HG02852 (cell line): ENCODE data around the gene CPPED1.

Experiments
- ATAC-seq: cut with Tn5 transposase; IDR thresholded peaks from one replicate; pipeline ENCODE4 v1.9.1; 2021; ENCODE audit warnings: mild to moderate bottlenecking, moderate library complexity; ENCODE audit not compliant: unreplicated experiment

The CPPED1 gene

GRCh38 chr16:12742741-12743140 is 60.9 kb downstream of the CPPED1 start:
- no peak for ATAC-seq

GRCh38 chr16:12740986-12741610 is 62.6 kb downstream of the CPPED1 start:
- ATAC-seq, result no peak

DNA sequence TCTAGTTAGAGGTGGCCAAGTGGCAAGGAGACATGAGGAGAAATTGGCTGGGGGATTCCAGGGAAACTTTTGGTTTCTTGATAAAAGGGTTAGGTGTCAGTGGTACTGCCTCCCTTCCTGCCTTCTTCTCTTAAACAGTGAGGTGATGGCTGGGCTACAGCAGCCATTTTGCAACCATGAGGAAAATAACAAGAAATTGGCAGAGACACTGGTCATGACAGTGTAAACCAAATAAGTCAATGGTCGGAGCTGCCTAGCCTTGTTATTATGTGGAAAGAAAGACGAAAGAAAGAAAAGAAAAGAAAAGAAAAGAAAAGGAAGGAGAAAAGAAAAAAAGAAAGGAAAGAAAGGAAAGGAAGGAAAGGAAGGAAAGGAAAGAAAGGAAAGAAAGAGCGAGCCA is 63.9 kb downstream of the CPPED1 start:
- no peak for ATAC-seq

DNA sequence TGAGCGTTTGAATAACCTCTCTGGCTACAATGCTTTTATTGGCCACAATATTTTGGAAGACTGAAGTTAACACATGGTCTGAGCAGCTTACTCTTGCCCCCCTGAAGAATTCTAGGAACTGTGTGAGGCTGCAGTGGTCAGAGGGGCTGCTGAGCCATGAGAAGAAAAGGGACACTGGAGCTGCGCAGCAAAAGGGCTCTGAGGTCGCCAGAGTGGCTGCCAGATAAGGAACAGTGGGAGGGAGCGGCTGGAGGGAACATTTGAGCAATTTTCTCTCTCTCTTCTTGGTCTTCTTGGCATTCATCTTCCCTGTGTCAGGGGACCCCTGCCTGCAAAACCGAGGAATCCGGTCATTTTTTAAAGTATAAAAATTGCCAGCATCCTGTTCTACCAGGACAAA is 66.1 kb downstream of the CPPED1 start:
- ATAC-seq, result no peak

- no peak for ATAC-seq
Measured at GRCh38 chr16:12735805-12736204, 67.9 kb downstream of the CPPED1 start.

- no peak for ATAC-seq
Measured at GRCh38 chr16:12732600-12732999, 71.1 kb downstream of the CPPED1 start.

DNA sequence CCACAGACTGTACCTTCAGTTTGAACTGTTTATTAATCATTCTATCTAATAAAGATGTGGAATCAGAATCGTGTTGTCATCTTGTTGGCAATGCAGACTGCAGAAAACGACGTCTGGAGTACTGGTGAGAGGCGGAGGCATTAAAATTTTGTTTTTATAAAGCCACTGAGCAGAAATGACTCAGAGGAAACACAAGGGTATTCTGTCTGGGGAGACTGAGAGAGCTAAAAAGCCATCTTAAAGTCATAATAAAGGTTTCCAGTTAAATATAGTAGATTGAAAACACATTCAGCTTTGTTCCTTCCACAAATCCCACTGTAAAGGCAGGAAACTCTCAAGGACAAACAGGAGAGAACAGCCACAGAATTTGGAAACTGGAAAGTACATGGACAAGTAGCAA is 74.2 kb downstream of the CPPED1 start:
- ATAC-seq, result no peak

DNA sequence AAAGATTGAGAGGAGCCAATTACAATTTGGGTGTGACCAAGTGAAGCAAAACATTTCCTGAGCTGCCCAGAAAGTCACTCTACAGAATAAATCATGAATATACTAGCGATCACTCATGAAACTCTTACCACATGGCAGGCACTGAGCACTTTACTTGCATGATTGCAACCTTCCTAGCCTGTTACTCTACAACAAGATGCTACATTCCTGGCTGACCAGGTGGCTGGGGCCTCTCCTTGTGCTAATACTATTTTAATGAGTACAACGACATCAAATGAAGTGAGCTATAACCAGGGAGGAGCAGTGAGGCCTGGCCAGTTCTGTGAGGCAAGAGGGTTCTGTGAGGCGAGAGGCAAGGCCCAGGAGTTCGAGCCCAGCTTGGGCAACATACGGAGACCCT is 75.2 kb downstream of the CPPED1 start:
- ATAC-seq, result no peak

GRCh38 chr16:12724226-12724625 is 79.5 kb downstream of the CPPED1 start:
- no peak for ATAC-seq

DNA sequence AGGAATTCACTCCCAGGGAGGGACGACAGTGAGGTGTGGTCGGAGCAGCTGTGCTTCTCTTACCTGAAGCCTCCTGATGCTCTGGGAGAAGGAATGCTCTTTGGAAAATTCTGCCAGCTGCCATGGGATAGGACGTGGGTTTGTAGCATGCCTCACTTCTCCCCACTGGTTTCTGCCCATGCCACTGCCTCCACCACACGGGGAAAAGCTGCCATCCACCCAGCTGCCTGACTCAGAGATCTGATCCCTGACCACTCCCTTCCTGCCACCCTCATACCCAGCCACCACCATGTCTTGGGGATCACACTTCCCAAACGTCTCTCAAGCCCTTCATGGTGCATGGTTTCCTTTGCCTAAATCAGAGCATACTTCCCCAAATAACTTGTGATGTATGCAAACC is 80.0 kb downstream of the CPPED1 start:
- ATAC-seq, result no peak

- ATAC-seq, result no peak
Measured at GRCh38 chr16:12721841-12722421, 81.8 kb downstream of the CPPED1 start.

DNA sequence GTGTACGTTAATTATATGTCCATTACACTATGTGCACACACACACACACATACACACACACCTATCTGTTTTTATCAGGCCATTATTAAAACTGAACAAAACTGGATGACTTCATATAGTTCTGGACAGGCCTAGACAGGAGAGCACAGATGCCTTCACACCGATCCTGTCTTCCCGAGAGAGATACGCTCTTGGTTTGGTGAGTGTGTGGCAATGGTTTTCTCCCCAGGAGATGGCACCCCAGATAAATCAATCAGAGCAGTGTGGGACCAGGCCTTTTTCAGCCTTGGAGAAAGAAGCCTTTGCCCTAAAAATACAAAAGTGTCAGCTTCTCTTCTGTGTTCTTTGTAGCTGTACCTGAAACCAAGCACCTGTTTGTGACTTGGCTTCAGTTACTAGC is 83.7 kb downstream of the CPPED1 start:
- ATAC-seq, result no peak

- no peak for ATAC-seq
Measured at GRCh38 chr16:12716658-12717057, 87.0 kb downstream of the CPPED1 start.

- ATAC-seq, result no peak
Measured at GRCh38 chr16:12709807-12710206, 93.9 kb downstream of the CPPED1 start.

- no peak for ATAC-seq
Measured at GRCh38 chr16:12708266-12708665, 95.4 kb downstream of the CPPED1 start.

- no peak for ATAC-seq
Measured at GRCh38 chr16:12706628-12707027, 97.1 kb downstream of the CPPED1 start.

DNA sequence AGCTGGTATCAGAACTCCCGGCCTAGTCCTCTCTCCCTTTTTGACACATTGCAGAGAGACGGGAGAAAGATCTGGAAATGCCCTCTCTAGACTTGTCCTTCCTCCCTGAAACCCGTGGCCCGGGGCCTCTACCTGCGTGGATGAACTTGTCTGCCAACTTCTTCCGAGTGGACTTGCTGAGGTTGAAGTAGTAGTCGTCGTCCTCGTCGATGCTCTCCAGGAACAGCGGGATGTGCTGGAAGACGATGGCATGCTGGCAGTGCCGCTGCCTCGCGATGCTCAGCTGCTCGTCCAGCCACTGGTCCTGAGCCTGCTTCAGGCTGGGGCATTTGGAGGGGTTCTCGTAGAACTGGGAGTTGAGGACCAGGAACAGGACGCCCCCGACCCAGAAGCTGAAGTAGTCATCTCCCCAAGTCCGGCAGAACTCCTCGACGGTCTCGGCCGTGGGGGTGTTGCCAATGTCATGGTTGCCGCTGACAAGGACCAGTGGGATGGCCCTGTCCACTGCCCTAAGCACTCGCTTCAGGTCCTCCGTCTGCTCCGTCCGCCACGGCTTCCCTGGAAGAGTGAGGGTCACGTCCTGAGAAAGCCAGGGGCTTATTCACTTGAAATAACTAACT is 99.1 kb downstream of the CPPED1 start:
- no peak for ATAC-seq

DNA sequence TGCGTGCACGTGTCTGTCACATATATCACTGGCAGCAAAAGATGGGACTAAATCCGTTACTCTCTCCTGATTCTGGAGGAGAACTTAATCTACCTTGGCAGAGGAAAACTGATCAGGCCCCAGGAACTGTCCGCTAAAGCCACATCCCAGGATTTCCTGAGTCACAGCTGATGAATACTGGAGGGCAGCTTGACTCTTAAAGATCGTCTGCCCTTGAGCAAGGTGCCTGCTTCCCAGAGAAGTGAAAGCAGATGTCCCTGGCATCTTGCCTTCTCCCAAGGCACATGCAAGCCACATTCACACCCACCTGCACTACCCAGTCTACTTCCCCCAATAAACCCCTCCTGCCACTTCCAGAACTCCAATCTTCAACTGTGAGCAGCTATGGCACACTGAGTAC is 99.8 kb downstream of the CPPED1 start:
- no peak for ATAC-seq

GRCh38 chr16:12700161-12700560 is 103.5 kb downstream of the CPPED1 start:
- no peak for ATAC-seq

DNA sequence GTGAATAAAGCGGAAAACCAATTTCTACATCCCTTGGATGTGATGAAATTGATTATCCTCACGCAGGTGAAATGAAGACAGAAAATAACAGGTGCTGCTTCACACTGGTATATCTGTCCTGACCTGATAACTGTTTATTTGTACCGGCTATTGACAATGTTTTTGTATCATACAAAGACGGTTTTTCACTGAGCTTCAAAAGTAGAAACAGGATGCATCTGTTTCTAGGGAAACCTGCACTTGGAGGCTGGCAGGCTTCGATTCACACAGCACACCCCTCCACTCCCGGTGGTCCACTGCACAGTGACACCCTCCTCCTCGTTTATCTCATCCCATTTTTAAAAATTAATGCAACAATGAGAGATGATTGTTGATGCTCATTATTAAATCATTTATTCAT is 104.5 kb downstream of the CPPED1 start:
- no peak for ATAC-seq

GRCh38 chr16:12697437-12697836 is 106.2 kb downstream of the CPPED1 start:
- no peak for ATAC-seq

- ATAC-seq, result no peak
Measured at GRCh38 chr16:12695454-12695853, 108.2 kb downstream of the CPPED1 start.

GRCh38 chr16:12690024-12690423 is 113.7 kb downstream of the CPPED1 start:
- no peak for ATAC-seq
